OCI-LY3 (cell line): ENCODE measurements around the gene WDR48.

ENCODE experiments used
- H2AFZ ChIP-seq: fragments of 200-600, 300-600 bp; shearing (Covaris generic); 2 replicates; pipeline ENCODE4 v1.6.0; 2014; ENCODE audit warnings: antibody characterized with exemption, low read depth, low read length
- H3K27ac ChIP-seq: fragments of 200-600, 300-600 bp; sonication (generic); 2 replicates; pipeline ENCODE4 v1.5.1; 2014; ENCODE audit warnings: mild to moderate bottlenecking, low read length, moderate library complexity, mixed read lengths
- H3K27me3 ChIP-seq: fragments of 200-600, 300-600 bp; sonication (generic); 2 replicates; pipeline ENCODE4 v1.6.1; 2014; ENCODE audit warnings: low read depth, low read length, mixed read lengths
- H3K36me3 ChIP-seq: fragments of 200-600, 300-600 bp; sonication (generic); replicated peaks from 2 replicates; pipeline ENCODE3; 2014; ENCODE audit warnings: low read depth, low read length, mixed read lengths
- H3K4me1 ChIP-seq: fragments of 300-600, 200-600 bp; sonication (generic); 2 replicates; pipeline ENCODE4 v1.6.1; 2014; ENCODE audit warnings: low read length, mixed read lengths
- H3K4me2 ChIP-seq: fragments of 200-600, 300-600 bp; sonication (generic); 2 replicates; pipeline ENCODE4 v1.6.1; 2014; ENCODE audit warnings: low read length, mixed read lengths
- H3K4me3 ChIP-seq: fragments of 300-600, 200-600 bp; sonication (generic); 2 replicates; pipeline ENCODE4 v1.5.1; 2014; ENCODE audit warnings: antibody characterized with exemption, mild to moderate bottlenecking, low read length, moderate library complexity
- H3K79me2 ChIP-seq: fragments of 300-600, 200-600 bp; shearing (Covaris generic); 2 replicates; pipeline ENCODE4 v1.6.1; 2014; ENCODE audit warnings: mild to moderate bottlenecking, low read length, mixed read lengths
- H3K9ac ChIP-seq: fragments of 300-600, 200-600 bp; shearing (Covaris generic); 2 replicates; pipeline ENCODE4 v1.6.0; 2014; ENCODE audit warnings: mild to moderate bottlenecking, low read length, moderate library complexity
- H3K9me3 ChIP-seq: fragments of 200-600, 300-600 bp; shearing (Covaris generic); 2 replicates; pipeline ENCODE4 v1.6.1; 2014; ENCODE audit warnings: low read length, mixed read lengths; ENCODE audit not compliant: insufficient read depth
- H4K20me1 ChIP-seq: fragments of 200-600, 300-600 bp; sonication (generic); 2 replicates; pipeline ENCODE4 v1.6.1; 2016; ENCODE audit warnings: low read length, mixed read lengths; ENCODE audit not compliant: insufficient read depth
- CTCF ChIP-seq: fragments of 200-600, 300-600 bp; sonication (generic); IDR thresholded peaks from 2 replicates; pipeline ENCODE4 v1.5.1; 2014; ENCODE audit warnings: antibody characterized with exemption, low read length, low read depth
- EZH2phosphoT487 ChIP-seq: fragments of 200-600 bp; shearing (Covaris generic); IDR thresholded peaks from 2 replicates; pipeline ENCODE4 v1.6.1; 2018; ENCODE audit warnings: antibody characterized with exemption, mixed run types, low read depth

The WDR48 gene

GRCh38 chr3:39143051-39143885, 91.5 kb downstream of the WDR48 start:
- H3K36me3 ChIP-seq = peaks cover 59% of the 10 kb centered on the region
- peaks cover 41% of the 10 kb centered on the region for H3K4me1 ChIP-seq
- no peak overlapping the region for H2AFZ ChIP-seq
- H4K20me1 ChIP-seq = peaks cover 7% of the 10 kb centered on the region; the same call in 1 of the 2 replicates
- no peak for TF ChIP-seq EZH2phosphoT487
- TF ChIP-seq CTCF = no peak
- no peaks in the 10 kb centered on the region for H3K9me3 ChIP-seq
- H3K27me3 ChIP-seq = no peaks in the 10 kb centered on the region
- H3K9ac ChIP-seq = no peak overlapping the region
- H3K79me2 ChIP-seq = peaks cover 18% of the 10 kb centered on the region
- no peak overlapping the region for H3K4me3 ChIP-seq
- H3K27ac ChIP-seq = no peak overlapping the region
- H3K4me2 ChIP-seq = no peak overlapping the region

DNA sequence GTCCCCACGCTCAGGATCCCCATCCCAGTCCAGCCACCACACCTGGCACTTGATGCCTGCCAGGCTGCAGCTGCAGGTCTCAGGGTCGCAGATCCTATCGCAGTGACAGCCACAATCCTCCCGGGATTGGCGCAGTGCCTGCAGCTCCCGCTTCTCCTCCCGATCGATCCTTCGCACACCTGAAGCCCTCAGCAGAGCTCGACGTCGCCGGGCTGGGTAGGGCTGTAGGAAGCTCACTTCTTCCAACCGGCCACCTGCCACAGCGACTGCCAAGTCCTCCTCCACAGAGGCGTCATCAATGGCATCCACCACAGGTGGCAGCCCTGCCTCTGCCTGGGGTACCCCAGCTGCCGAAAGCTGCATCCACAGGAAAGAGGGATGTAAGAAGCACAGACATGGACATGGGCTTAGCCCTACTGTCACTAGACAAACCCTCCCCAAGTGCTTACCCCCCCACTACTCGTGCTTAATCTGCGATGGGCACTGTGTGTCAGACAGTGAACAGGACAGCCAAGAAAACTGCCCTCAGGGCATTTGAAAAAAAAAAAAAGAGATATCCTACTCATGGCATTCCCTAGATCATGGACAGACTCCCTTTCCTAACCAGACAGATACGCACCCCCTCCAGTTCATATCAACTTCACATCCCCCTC, 92.4 kb downstream of the WDR48 start:
- Histone ChIP-seq H2AFZ (no peak overlapping the region), H3K27ac (no peak overlapping the region), H3K36me3 (peaks cover 59% of the 10 kb centered on the region), H3K4me2 (no peak overlapping the region), H4K20me1 (peaks cover 7% of the 10 kb centered on the region; the same call in 1 of the 2 replicates), H3K9me3 (no peaks in the 10 kb centered on the region), H3K4me3 (no peak overlapping the region), H3K9ac (no peak overlapping the region), H3K79me2 (peaks cover 26% of the 10 kb centered on the region), H3K27me3 (no peaks in the 10 kb centered on the region), H3K4me1 (peaks cover 41% of the 10 kb centered on the region)
- TF ChIP-seq EZH2phosphoT487 = no peak
- TF ChIP-seq CTCF = no peak

- Histone ChIP-seq H3K4me3 (no peak overlapping the region), H4K20me1 (peaks cover 11% of the 10 kb centered on the region), H2AFZ (no peak overlapping the region), H3K79me2 (peaks cover 32% of the 10 kb centered on the region), H3K9ac (no peak overlapping the region), H3K36me3 (peaks cover 57% of the 10 kb centered on the region), H3K9me3 (no peaks in the 10 kb centered on the region), H3K27ac (no peak overlapping the region), H3K27me3 (no peaks in the 10 kb centered on the region), H3K4me2 (no peak overlapping the region), H3K4me1 (peaks cover 41% of the 10 kb centered on the region)
- TF ChIP-seq EZH2phosphoT487 = no peak
- no peak for TF ChIP-seq CTCF
Measured at GRCh38 chr3:39144748-39145380, 93.0 kb downstream of the WDR48 start.

- Histone ChIP-seq H3K27me3 (no peaks in the 10 kb centered on the region), H4K20me1 (peaks cover 22% of the 10 kb centered on the region), H3K4me3 (no peak overlapping the region), H2AFZ (no peak overlapping the region), H3K4me1 (peaks cover 53% of the 10 kb centered on the region), H3K79me2 (peaks cover 45% of the 10 kb centered on the region), H3K9me3 (no peaks in the 10 kb centered on the region), H3K36me3 (peaks cover 48% of the 10 kb centered on the region), H3K27ac (no peak overlapping the region), H3K4me2 (no peak overlapping the region; the same call in 1 of the 2 replicates), H3K9ac (no peak overlapping the region)
- no peak for TF ChIP-seq CTCF
- TF ChIP-seq EZH2phosphoT487 = no peak
Measured at GRCh38 chr3:39146083-39146501, 94.3 kb downstream of the WDR48 start.
